ENCODE measurements around the gene FLNC. TPM values are rescaled to one million over a fixed set of nuclear protein-coding genes. Genes with fewer than 3 reads are reported as not detected.

The FLNC gene
- total RNA-seq, 1 donor from 2014 or later: 130 TPM

DNA sequence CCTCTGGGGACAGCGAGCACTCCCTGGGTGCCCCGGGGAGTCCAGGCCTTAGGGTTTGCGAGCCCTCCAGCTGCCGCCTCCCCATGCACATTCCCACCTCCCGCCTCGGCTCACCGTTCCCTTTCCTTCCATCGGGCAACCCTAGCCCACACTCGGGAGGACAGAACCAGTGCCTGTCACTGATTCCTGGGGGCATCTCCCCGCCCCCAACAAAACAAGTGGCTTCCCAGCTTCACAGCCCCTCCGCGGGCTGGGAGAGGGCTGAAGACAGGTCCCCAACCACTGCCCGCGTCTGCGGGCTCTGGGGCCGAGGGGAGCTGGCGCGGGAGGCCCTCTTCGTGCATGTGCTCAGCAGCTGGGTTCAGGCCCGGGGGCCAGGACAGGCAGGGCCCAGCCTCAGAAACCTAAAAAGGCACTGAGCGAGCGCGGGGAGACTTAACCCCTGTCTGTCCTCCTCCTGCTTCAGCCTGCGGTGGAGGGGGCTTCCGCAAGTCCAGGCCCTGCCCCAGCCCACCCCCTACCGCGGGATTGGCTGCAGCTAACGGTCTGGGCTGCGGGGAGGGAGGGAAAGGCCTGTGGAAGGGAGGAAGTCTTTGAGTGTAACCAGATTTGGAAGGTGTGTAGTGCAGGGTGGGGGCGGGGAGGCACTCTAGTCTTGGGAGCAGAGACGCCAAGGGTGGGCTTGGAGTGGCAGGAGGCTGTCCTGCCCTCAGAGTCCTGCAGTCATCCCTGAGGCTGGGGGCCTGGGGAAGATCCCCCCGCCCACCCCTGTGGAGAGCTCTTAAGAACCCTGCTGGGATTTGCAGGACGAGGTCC lies 1.2 kb downstream of the FLNC start:
- peak in 1 of 2 donors; percentile 75 for DNase-seq (ENCODE audit: low read depth in 2 of 2)

DNA sequence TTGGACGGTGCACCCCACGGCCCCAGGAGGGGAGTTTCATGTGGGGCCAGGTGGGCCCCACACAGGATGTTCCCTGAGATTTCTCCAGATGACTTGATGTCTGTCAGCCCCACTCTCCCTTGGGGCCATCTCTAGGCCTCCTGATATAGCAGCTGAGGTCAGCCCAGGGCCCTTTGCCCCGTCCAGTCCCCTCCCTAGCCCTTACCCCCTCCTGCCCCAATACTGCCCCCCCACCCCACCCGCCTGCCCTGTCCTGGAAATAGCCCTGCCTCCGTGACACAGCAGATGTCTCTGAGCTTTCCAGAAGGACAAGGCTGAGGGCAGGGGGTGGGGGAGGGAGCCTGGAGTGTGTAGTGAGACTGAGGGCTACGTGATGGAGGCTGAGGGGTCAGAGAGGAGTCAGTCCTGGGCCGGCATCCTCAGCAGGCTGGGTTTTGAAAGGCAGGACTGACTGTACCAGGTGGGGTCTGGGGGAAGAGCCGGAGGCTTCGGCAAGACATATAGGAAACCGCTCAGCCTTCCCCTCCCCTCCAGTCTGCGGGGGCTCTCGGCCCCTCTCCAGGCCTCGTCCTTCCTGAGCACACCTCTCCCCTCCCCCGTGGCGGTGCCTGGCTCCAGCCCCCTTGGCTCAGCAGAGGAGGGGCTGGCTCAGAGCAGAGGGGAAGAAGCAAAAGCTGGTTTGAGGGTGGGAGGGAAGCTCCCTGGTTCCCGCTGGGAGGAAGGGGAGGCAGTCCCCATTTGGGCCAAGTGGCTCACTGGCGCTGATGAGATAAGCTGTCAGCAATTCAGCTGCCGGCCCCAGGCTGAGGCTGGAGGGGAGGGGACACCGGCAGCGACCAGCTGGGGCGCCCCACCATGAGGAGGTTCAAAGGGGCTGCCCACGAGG lies 2.0 kb downstream of the FLNC start:
- DNase-seq (ENCODE audit: low read depth in 2 of 2): peak in 1 of 2 donors; percentile 58

DNA sequence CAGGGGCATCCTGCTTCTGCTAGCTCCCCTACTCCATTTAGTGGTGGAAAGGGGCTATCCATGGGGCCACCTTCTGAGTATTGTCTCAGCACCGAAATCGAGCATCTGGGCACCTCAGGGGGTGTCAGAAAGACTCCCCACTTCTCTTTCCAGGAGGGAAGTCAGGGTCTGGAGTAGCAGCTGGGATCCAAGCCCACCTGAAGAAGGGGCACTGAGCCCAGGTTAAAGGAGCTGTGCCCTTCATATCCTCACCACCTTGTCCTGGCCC lies 2.6 kb downstream of the FLNC start:
- no peak for DNase-seq (ENCODE audit: low read depth in 2 of 2)

DNA sequence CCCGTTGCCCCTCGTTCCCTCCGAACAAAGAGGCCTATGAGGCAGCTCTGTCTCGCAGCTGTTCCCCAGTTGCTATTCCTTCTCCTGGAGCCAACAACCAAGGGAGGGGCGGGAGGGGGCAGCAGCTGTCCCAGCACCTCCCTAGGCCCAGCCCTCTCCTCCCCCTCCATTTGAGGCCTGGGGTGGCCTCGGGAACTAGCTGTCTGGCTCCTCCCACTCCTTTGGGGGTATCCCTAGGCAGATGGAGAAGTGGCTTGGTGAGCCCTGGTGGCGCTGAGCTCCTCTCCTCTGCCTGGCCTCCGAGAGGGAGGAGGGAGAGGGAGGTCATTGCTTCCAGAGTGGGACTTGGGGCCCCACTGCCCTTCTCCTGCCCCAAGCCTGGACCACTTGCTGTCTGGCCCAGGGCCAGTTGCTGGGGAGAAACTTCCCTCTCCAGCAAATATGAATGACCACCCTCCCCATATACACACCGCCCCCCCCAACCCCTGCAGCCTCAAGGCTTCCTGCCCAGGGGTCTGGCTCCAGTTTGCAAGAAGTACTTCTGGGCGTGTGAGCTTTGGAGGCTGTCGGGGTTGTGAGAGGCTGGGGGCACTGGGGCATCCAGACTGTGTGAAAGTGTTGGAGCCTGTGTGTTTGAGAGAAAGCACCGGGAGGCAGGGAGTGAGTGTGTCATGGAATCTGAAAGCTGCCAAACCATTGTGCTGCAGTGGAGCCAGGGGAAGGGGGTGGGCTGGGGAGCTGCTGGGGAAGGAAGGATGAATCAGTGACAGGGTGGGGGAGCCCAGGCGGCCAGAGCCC lies 3.1 kb downstream of the FLNC start:
- DNase-seq (ENCODE audit: low read depth in 2 of 2): peak; percentile 96 to 98

DNA sequence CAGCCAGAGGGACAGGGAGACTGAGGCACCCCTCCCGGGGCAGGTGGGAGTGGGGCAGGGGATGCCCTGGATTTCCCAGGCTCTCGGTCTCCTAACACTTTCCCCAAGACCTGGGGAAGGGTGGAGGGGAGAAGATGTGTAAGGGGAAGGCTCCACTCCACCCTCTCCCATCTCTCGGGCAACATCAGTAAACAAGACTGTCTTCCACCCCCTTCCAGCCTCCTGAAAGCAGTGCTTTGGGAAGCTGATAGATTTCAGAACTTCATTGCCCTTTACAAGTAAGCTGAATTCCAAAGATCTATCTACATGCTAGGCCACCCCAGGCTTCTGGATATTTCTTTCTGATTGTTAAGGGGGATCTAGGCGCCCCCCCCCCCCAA lies 3.7 kb downstream of the FLNC start:
- no peak for DNase-seq (ENCODE audit: low read depth in 2 of 2)

- no peak for DNase-seq (ENCODE audit: low read depth in 2 of 2)
These were observed 5.1 kb downstream of the FLNC start for GRCh38 chr7:128835231-128835751.

DNA sequence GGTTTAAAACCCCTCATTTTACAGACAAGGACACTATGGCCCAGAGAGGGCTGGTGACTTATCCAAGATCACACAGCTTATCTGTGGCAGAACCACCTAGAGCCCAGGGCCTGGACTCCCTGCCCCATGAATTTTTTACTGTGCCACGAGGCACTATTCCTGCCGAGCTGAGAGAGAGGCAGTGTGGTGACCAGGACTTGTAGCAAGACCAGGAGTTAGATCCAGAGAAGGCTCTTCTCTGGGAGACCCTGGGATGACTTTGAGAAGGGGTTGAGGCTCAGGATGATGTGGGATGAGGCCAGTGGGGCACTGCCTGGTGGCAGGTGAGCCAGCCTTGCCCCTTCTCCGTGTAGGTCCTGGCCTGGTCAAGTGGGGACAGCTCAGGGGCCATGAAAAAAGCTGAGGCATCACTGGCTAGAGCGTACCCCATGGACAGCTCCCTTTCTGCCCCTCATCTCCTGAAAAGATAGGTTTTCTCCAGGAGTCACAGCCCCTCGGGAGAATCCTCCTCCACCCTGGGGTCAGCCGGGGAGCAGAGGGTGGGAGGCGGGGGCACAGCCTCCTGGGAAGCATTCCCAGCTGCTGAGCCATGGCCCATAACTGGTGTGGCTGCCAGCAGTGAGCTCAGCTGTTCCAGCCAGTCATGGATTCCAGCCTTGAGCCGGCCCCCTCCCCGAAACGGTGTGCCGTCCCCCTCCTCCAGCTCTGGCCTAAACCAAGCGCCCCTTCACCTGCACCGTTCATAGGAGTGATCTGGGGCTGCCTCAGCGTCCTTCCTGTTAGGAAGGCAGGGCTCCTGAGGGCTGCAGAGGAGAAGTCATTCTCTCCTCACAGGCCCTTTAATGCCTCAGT lies 5.8 kb downstream of the FLNC start:
- DNase-seq (ENCODE audit: low read depth in 2 of 2): no peak

GRCh38 chr7:128836729-128837348 lies 6.6 kb downstream of the FLNC start:
- DNase-seq (ENCODE audit: low read depth in 2 of 2): no peak

DNA sequence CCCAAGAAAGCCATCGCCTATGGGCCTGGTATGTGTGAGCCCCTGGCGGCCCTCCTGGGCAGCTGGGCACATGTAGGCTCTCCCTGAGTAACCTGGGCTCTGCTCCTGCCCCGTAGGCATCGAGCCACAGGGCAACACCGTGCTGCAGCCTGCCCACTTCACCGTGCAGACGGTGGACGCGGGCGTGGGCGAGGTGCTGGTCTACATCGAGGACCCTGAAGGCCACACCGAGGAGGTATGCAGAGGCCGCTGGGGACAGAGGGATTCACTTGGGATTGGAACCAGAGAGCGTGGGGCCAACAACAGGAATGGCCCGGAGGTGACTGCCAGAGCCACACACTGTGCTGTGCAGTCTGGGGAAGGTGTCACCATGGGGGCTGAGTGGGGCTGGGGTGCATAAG lies 7.3 kb downstream of the FLNC start:
- no peak for DNase-seq (ENCODE audit: low read depth in 2 of 2)

DNA sequence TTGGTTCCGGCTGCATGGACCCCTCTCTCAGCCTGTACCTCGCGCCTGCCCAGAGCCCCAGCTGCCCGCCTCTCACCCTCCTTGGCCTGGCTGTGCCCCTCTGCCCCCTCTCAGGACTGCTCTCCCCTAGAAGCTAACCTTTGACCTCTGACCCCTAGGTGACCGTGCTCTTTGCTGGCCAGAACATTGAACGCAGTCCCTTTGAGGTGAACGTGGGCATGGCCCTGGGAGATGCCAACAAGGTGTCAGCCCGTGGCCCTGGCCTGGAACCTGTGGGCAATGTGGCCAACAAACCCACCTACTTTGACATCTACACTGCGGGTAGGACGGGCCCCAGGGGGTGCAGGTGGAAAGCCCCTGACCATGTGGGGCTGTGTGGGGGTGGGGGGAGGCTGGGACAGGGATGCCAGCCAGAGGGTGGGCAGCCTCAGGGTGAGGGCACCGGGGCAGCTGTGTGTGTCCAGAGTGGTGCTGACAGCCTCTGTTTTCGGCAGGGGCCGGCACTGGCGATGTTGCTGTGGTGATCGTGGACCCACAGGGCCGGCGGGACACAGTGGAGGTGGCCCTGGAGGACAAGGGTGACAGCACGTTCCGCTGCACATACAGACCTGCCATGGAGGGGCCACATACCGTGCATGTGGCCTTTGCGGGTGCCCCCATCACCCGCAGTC lies 8.0 kb downstream of the FLNC start:
- DNase-seq (ENCODE audit: low read depth in 2 of 2): no peak

DNA sequence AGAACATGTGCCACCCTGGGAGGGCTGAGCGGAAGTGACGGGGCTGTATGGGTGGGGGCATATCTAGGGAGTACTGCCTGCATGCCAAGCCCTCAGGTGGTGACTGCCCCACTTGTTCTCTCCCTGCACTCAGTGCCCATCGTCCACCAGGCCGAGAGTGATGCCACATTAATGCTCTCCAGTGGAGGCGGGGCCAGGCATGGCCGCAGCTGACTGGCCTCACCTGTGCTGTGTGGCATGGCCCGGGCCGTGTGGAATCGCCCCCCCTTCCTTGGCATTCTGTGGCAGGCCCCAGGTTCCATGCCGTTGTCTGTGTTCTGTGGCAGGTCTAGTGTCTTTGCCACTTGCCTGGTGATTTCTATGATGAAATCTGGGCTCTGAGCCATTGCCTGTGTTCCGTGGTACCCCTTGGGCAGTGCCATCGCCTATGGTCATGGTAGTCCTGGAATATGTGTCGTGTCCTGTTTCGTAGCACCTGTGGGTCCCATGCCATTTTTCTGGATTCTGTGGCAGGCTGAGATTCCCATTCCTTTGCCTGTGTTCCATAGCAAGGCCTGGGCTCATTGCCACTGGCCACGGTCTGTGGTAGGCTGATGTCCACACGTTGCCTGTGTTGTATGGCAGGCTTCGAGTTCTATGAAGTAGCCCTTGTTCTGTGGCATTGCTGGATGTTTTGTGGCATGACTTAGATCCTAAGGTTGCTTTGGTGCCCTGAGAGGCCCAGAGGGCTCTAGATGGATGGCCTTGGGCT lies 8.9 kb downstream of the FLNC start:
- no peak for DNase-seq (ENCODE audit: low read depth in 2 of 2)

- DNase-seq (ENCODE audit: low read depth in 2 of 2): no peak
These were observed 9.6 kb downstream of the FLNC start for GRCh38 chr7:128839751-128840177.

- DNase-seq (ENCODE audit: low read depth in 2 of 2): no peak
These were observed 10.3 kb downstream of the FLNC start for GRCh38 chr7:128840326-128841170.

GRCh38 chr7:128841171-128841690 lies 11.0 kb downstream of the FLNC start:
- DNase-seq (ENCODE audit: low read depth in 2 of 2): no peak

GRCh38 chr7:128841921-128842673 lies 11.9 kb downstream of the FLNC start:
- peak in 1 of 2 donors; percentile 55 for DNase-seq (ENCODE audit: low read depth in 2 of 2)

DNA sequence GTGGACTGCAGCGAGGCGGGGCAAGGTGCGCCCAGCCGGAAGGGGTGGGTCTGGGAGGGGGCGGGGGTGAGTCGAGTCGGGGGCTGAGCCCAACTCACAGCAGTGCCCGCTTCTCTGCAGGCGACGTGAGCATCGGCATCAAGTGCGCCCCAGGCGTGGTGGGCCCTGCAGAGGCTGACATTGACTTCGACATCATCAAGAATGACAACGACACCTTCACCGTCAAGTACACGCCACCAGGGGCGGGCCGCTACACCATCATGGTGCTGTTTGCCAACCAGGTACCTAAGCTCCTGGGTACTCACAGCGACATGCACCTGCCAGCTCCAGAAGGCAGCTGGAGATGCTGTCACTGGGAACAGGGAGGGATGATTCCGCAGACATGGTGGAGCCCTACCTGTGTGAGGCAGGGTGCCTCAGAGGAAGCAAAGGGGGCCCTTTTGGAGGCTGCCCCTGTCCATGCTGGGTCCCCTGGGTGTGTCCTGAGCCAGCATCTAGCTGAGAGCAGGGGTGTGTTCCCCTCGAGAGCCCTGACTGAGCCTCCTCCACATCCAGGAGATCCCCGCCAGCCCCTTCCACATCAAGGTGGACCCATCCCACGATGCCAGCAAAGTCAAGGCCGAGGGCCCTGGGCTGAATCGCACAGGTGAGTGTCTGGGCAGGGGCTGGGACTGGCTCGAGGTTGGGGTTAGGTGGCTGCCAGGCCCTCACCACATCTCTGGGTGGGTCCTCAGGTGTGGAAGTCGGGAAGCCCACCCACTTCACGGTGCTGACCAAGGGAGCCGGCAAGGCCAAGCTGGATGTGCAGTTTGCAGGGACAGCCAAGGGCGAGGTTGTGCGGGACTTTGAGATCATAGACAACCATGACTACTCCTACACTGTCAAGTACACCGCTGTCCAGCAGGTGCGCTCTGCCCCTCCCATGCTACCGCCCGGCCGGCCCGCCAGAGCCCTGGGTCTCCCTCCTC lies 12.8 kb downstream of the FLNC start:
- DNase-seq (ENCODE audit: low read depth in 2 of 2): no peak
